H9 (cell line): ENCODE results near the gene COP1. TPM values are rescaled to one million over a fixed set of nuclear protein-coding genes. Genes with fewer than 3 reads are reported as not detected.

Experiments used
- DNase-seq: peaks from one replicate; pipeline ENCODE4 v3.0.0-alpha.2; 2017
- H2AFZ ChIP-seq: one replicate; pipeline ENCODE4 v1.6.1; 2013; ENCODE audit warnings: mild to moderate bottlenecking, low read length, control low read depth, moderate library complexity
- H2AK5ac ChIP-seq: 2 replicates; pipeline ENCODE4 v1.6.1; 2013; ENCODE audit warnings: low read length, control low read depth, mixed read lengths; ENCODE audit not compliant: insufficient read length
- H2BK120ac ChIP-seq: one replicate; pipeline ENCODE4 v1.6.1; 2013; ENCODE audit warnings: low read depth, mild to moderate bottlenecking, low read length, control low read depth, inconsistent platforms; ENCODE audit not compliant: poor library complexity, severe bottlenecking
- H2BK12ac ChIP-seq: 2 replicates; pipeline ENCODE4 v1.6.1; 2013; ENCODE audit warnings: low read length, control low read depth, mixed read lengths, low read depth; ENCODE audit not compliant: insufficient read length
- H2BK15ac ChIP-seq: 2 replicates; pipeline ENCODE4 v1.6.1; 2013; ENCODE audit warnings: low read depth, low read length, control low read depth
- H2BK20ac ChIP-seq: one replicate; pipeline ENCODE4 v1.6.1; 2013; ENCODE audit warnings: low read depth, mild to moderate bottlenecking, low read length, control low read depth, inconsistent platforms; ENCODE audit not compliant: poor library complexity, severe bottlenecking
- H2BK5ac ChIP-seq: 2 replicates; pipeline ENCODE4 v1.6.1; 2013; ENCODE audit warnings: low read length, control low read depth, mixed read lengths; ENCODE audit not compliant: insufficient read length
- H3K14ac ChIP-seq: 2 replicates; pipeline ENCODE4 v1.6.1; 2013; ENCODE audit warnings: low read length, control low read depth; ENCODE audit not compliant: insufficient read depth
- H3K18ac ChIP-seq: 2 replicates; pipeline ENCODE4 v1.6.1; 2013; ENCODE audit warnings: low read depth, mild to moderate bottlenecking, mixed read lengths, low read length, control low read depth; ENCODE audit not compliant: insufficient read length
- H3K23ac ChIP-seq: 2 replicates; pipeline ENCODE4 v1.6.1; 2013; ENCODE audit warnings: low read length, control low read depth, mixed read lengths, low read depth; ENCODE audit not compliant: insufficient read length
- H3K23me2 ChIP-seq: 2 replicates; pipeline ENCODE4 v1.6.1; 2013; ENCODE audit warnings: low read depth, mild to moderate bottlenecking, mixed read lengths, low read length, control low read depth; ENCODE audit not compliant: insufficient read length, poor library complexity, severe bottlenecking
- H3K27ac ChIP-seq: 2 replicates; pipeline ENCODE4 v1.5.1; 2013; ENCODE audit warnings: low read length, control low read depth, mixed read lengths, low read depth; ENCODE audit not compliant: insufficient read length
- H3K27me3 ChIP-seq: 2 replicates; pipeline ENCODE4 v1.6.1; 2013; ENCODE audit warnings: low read length, control low read depth, inconsistent platforms; ENCODE audit not compliant: insufficient read depth
- H3K4ac ChIP-seq: 2 replicates; pipeline ENCODE4 v1.6.1; 2013; ENCODE audit warnings: low read depth, mild to moderate bottlenecking, control low read depth, inconsistent platforms, low read length, moderate library complexity
- H3K4me1 ChIP-seq: 2 replicates; pipeline ENCODE4 v1.6.1; 2013; ENCODE audit warnings: low read length, control low read depth, inconsistent platforms; ENCODE audit not compliant: insufficient read depth
- H3K4me2 ChIP-seq: 2 replicates; pipeline ENCODE4 v1.6.1; 2013; ENCODE audit warnings: low read length, control low read depth, mixed read lengths; ENCODE audit not compliant: insufficient read length, insufficient read depth
- H3K56ac ChIP-seq: 2 replicates; pipeline ENCODE4 v1.6.1; 2013; ENCODE audit warnings: low read depth, mild to moderate bottlenecking, mixed read lengths, low read length, control low read depth; ENCODE audit not compliant: insufficient read length
- H3K79me1 ChIP-seq: 2 replicates; pipeline ENCODE4 v1.6.1; 2013; ENCODE audit warnings: low read depth, mild to moderate bottlenecking, moderate library complexity, low read length, control low read depth, inconsistent platforms; ENCODE audit not compliant: insufficient read depth, poor library complexity, severe bottlenecking
- H3K79me2 ChIP-seq: 2 replicates; pipeline ENCODE4 v1.6.1; 2013; ENCODE audit warnings: low read length, control low read depth, inconsistent platforms; ENCODE audit not compliant: insufficient read depth
- H3K9ac ChIP-seq: 2 replicates; pipeline ENCODE4 v1.6.1; 2013; ENCODE audit warnings: low read length, control low read depth, mixed read lengths; ENCODE audit not compliant: insufficient read length; ENCODE audit errors: extremely low read depth
- H3K9me3 ChIP-seq: one replicate; pipeline ENCODE4 v1.6.1; 2013; ENCODE audit warnings: low read depth, low read length, inconsistent platforms; ENCODE audit not compliant: control insufficient read depth
- H3T11ph ChIP-seq: one replicate; pipeline ENCODE4 v1.6.1; 2013; ENCODE audit warnings: mild to moderate bottlenecking, low read length, control low read depth, inconsistent platforms
- H4K20me1 ChIP-seq: one replicate; pipeline ENCODE4 v1.6.1; 2013; ENCODE audit not compliant: control insufficient read depth, insufficient read length, insufficient read depth
- H4K5ac ChIP-seq: 2 replicates; pipeline ENCODE4 v1.6.1; 2013; ENCODE audit warnings: low read depth, mild to moderate bottlenecking, mixed read lengths, low read length, control low read depth; ENCODE audit not compliant: insufficient read length
- H4K8ac ChIP-seq: replicated peaks from 2 replicates; pipeline ENCODE4 v1.6.1; 2013; ENCODE audit warnings: low read length, control low read depth, mixed read lengths, low read depth; ENCODE audit not compliant: insufficient read length
- H4K91ac ChIP-seq: 2 replicates; pipeline ENCODE4 v1.6.1; 2013; ENCODE audit warnings: low read depth, mild to moderate bottlenecking, moderate library complexity, mixed read lengths, low read length, control low read depth; ENCODE audit not compliant: insufficient read length
- H3K27ac Mint-ChIP-seq, 3 experiments: 2 replicates in 2 of 3; 3 replicates in 1 of 3; pipeline ENCODE4 v1.8.0; 2020 to 2021; ENCODE audit warnings: mixed read lengths in 3 of 3, mild to moderate bottlenecking in 1 of 3, moderate library complexity in 1 of 3
- H3K27me3 Mint-ChIP-seq: 2 replicates; pipeline ENCODE4 v1.8.0; 2021; ENCODE audit warnings: low read depth, mild to moderate bottlenecking, moderate library complexity, mixed read lengths
- H3K36me3 Mint-ChIP-seq, 3 experiments: 2 replicates in 2 of 3; 3 replicates in 1 of 3; pipeline ENCODE4 v1.8.0; 2020 to 2021; ENCODE audit warnings: low read depth in 3 of 3, mixed read lengths in 3 of 3; ENCODE audit not compliant: insufficient read depth in 1 of 3
- H3K4me1 Mint-ChIP-seq, 2 experiments: 2 replicates each; pipeline ENCODE4 v1.8.0; 2020; ENCODE audit warnings: mixed read lengths in 2 of 2
- H3K4me3 Mint-ChIP-seq, 2 experiments: 2 replicates in 1 of 2; 3 replicates in 1 of 2; pipeline ENCODE4 v1.8.0; 2020 to 2021; ENCODE audit warnings: mild to moderate bottlenecking in 2 of 2, mixed read lengths in 2 of 2, moderate library complexity in 1 of 2
- H3K9me3 Mint-ChIP-seq, 2 experiments: 2 replicates in 1 of 2; 3 replicates in 1 of 2; pipeline ENCODE4 v1.8.0; 2020; ENCODE audit warnings: mild to moderate bottlenecking in 2 of 2, mixed read lengths in 2 of 2, moderate library complexity in 1 of 2
- CTCF ChIP-seq: fragments of 200-600 bp; sonication (generic); conservative IDR thresholded peaks from 3 replicates; pipeline ENCODE4 v1.8.0; 2021; ENCODE audit warnings: antibody characterized with exemption, mild to moderate bottlenecking
- WGBS: extraction: QIAGEN DNeasy Blood & Tissue Kit; methylation state at CpG from one replicate; pipeline ENCODE4 v1.1.7; 2013; ENCODE audit warnings: missing lambda C conversion rate, low lambda C conversion rate, mixed read lengths; ENCODE audit not compliant: insufficient read length; ENCODE audit errors: extremely low coverage; 5-methylcytosine and 5-hydroxymethylcytosine counted together
- total RNA-seq: library from RNA; stranded (reverse); gene quantifications from 2 replicates; pipeline ENCODE4 v1.2.1, GENCODE V29; 2021

COP1 gene
- total RNA-seq, 1 experiment from 2014 or later: 41.3 TPM

DNA sequence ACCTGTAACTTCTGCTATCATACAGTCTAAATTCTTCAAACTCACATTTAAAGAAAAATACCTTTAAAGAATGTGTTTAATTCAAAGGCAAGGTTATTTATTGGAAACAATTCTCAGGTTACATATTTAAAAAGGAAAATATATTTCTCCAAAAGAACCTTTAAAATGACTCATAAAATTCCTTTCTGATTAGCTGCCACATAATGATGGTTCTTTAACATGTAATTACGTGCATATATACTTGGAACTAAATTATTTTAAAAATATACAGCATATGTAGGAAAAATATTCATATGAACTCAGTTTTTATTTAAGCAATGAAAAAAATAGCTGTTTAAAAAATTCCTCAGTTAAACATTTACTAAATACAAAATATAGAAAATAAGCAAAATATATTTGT lies 173.6 kb downstream of the COP1 start:
- H3K27me3 Mint-ChIP-seq: no peaks in the 10 kb centered on the region
- no peaks in the 10 kb centered on the region for H3K9me3 ChIP-seq
- H3T11ph ChIP-seq: no peak overlapping the region
- no peak overlapping the region for H4K5ac ChIP-seq
- no peak overlapping the region for H3K4ac ChIP-seq
- no peak overlapping the region for H2BK5ac ChIP-seq
- H3K4me1 Mint-ChIP-seq: peaks cover 4 to 7% of the 10 kb centered on the region in 2 experiments; a peak in 3 of 4 replicates
- H3K27ac Mint-ChIP-seq: no peak overlapping the region
- no peak overlapping the region for H3K56ac ChIP-seq
- H3K27me3 ChIP-seq: no peaks in the 10 kb centered on the region
- H3K4me1 ChIP-seq: no peaks in the 10 kb centered on the region
- no peak overlapping the region for H3K9ac ChIP-seq
- H3K79me2 ChIP-seq: no peaks in the 10 kb centered on the region
- H2BK120ac ChIP-seq: no peak overlapping the region
- H3K14ac ChIP-seq: no peak overlapping the region
- no peak overlapping the region for H3K4me3 Mint-ChIP-seq
- peaks cover 3 to 7% (median 5%) of the 10 kb centered on the region in 3 experiments; a peak in 5 of 7 replicates for H3K36me3 Mint-ChIP-seq
- H2BK12ac ChIP-seq: no peak overlapping the region
- H3K23ac ChIP-seq: no peak overlapping the region
- H3K18ac ChIP-seq: no peak overlapping the region
- no peak overlapping the region for H3K4me2 ChIP-seq
- no peak overlapping the region for H4K91ac ChIP-seq
- no peak for TF ChIP-seq CTCF
- H2BK20ac ChIP-seq: no peak overlapping the region
- H3K27ac ChIP-seq: no peak overlapping the region
- H2AFZ ChIP-seq: no peak overlapping the region
- H4K20me1 ChIP-seq: no peaks in the 10 kb centered on the region
- H2BK15ac ChIP-seq: no peak overlapping the region
- H4K8ac ChIP-seq: no peak overlapping the region
- H3K79me1 ChIP-seq: no peaks in the 10 kb centered on the region
- DNase-seq: no peak
- no peak overlapping the region for H2AK5ac ChIP-seq
- WGBS: no CpG with 5 or more reads among the region's 1 CpG
- H3K23me2 ChIP-seq: no peaks in the 10 kb centered on the region
- no peaks in the 10 kb centered on the region for H3K9me3 Mint-ChIP-seq
